VCaP (cell line): ENCODE data around the gene EIF4A3.

ENCODE experiments used
- H3K27ac ChIP-seq: fragments of 450-650 bp; 2 replicates; pipeline ENCODE4 v1.5.1; 2017
- TF ChIP-seq, protein P1 (sequence below): fragments of 450-650 bp; conservative IDR thresholded peaks from 2 replicates; pipeline ENCODE4 v1.5.1; 2017; ENCODE audit warnings: mild to moderate bottlenecking, moderate library complexity

Gene EIF4A3

DNA sequence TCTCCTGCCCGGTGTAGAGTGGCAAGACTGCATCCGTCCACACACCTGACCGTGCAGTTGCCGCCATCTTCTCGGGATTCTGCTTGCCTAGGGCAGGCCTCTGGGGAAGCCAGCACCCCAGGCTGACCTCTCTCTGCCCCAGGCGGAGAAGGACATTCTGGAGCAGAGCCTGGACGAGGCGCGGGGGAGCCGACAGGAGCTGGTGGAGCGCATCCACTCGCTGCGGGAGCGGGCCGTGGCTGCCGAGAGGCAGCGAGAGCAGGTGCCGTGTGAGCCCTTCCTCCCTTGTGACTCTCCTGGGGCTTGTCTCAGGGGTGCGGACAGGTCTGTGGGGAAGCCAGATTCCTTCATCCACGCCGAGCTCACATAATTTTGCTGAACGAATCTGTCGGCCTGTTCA lies 42.7 kb upstream of the EIF4A3 start:
- TF ChIP-seq, protein P1, sequence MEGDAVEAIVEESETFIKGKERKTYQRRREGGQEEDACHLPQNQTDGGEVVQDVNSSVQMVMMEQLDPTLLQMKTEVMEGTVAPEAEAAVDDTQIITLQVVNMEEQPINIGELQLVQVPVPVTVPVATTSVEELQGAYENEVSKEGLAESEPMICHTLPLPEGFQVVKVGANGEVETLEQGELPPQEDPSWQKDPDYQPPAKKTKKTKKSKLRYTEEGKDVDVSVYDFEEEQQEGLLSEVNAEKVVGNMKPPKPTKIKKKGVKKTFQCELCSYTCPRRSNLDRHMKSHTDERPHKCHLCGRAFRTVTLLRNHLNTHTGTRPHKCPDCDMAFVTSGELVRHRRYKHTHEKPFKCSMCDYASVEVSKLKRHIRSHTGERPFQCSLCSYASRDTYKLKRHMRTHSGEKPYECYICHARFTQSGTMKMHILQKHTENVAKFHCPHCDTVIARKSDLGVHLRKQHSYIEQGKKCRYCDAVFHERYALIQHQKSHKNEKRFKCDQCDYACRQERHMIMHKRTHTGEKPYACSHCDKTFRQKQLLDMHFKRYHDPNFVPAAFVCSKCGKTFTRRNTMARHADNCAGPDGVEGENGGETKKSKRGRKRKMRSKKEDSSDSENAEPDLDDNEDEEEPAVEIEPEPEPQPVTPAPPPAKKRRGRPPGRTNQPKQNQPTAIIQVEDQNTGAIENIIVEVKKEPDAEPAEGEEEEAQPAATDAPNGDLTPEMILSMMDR: no peak

DNA sequence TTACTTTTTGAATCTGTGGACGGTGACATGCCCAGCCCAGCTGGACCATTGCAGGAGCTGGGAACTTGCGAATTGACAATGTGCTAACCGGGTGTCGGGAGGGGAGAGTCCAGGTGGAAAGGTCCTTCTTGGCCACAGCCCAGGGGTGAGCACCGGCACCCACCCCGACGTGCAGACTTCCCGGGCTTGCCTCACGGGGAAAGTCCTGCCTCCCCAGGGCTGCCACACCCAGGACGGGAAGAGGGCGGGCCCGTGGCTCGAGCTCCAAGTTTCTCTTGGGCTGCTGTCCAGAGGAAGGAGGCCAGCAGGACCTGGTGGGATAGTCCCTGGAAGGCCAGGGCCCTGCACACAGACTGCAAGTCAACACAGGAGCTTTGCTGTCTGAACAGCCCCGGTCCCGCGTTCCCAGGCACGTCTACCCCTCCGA lies 40.6 kb upstream of the EIF4A3 start:
- TF ChIP-seq, protein P1: no peak
- H3K27ac ChIP-seq: no peak overlapping the region; the same call in 1 of the 2 replicates

More for the DNA sequence above, 42.7 kb upstream of the EIF4A3 start:
- H3K27ac ChIP-seq: no peak overlapping the region

DNA sequence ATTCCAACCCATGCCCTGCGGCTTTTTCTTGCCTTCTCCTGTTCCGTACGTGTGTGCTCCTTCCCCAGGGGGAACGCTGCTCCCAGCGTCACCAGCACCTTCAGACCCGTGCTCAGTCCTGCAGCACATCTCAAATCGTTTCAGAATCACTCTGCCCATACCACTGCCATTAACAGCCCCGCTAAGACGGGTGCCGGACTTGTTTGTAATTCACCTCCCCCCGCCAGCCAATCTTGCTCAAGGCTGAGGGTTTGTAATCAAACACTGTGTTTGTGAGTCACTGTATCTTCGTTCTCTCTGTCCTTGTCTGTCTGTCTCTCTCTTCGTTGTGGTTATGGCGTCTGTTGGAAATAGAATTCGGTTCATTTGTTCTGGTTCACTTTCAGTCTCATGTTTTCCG lies 40.2 kb upstream of the EIF4A3 start:
- H3K27ac ChIP-seq: no peak overlapping the region; the same call in 1 of the 2 replicates
- TF ChIP-seq, protein P1: no peak

DNA sequence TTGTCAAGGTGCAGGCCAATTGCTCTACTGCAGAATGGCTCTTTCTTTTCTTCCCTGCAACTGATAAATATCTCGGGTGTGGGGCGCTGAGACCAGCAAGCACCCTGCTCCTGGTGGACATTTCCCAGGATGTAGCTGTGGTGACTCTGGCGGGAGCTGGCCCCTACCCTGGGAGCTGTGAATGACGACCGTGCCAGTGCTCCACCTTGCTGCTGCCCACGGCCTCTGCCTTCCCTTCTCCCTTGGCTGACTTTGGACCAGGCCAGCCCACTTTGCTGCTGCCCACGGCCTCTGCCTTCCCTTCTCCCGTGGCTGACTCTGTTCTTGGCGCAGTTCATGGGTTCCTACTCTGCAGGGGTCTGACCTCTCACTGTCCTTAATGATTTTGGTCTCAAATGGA lies 39.0 kb upstream of the EIF4A3 start:
- no peak overlapping the region for H3K27ac ChIP-seq
- TF ChIP-seq, protein P1: no peak

DNA sequence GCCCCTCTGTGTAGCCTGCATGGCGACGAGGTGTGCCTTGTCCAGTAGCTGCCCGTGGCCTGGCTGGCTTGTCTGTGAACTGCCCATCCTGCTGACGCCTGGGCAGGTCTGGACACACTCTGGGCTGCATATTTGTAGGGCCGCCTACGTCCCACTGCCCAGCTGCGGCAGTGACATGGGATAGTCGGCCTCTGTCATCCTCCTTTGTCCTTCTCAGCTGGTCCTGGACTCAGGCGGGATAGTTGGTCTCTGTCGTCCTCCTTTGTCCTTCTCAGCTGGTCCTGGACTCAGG lies 37.4 kb upstream of the EIF4A3 start:
- TF ChIP-seq, protein P1: no peak
- no peak overlapping the region for H3K27ac ChIP-seq

DNA sequence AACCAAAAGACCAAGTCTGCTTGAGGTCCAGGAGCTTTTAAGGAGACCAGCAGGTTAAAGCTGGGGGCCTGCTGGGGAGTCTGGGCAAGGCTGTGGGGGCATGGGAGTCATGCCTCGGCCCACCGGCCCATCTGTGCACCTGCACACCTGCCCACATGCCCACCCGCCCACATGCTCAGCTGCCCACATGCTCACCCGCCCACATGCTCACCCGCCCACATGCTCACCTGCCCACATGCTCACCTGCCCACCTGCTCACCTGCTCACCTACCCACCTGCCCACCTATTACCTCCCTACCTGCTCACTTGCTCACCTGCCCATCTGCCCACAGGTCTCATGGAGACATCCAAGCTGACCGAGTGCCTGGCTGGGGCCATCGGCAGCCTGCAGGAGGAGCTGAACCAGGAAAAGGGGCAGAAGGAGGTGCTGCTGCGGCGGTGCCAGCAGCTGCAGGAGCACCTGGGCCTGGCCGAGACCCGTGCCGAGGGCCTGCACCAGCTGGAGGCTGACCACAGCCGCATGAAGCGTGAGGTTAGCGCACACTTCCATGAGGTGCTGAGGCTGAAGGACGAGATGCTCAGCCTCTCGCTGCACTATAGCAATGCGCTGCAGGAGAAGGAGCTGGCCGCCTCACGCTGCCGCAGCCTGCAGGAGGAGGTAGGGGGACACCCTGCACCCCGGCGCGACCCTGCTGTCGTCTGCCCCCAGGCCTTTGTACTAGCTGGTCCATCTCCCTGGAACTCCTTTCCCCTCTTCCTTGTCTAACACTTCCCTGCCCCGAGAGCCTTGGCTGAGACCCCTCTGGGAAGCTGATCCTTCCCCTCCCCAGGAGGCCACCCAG lies 36.9 kb upstream of the EIF4A3 start:
- no peak overlapping the region for H3K27ac ChIP-seq
- TF ChIP-seq, protein P1: no peak

DNA sequence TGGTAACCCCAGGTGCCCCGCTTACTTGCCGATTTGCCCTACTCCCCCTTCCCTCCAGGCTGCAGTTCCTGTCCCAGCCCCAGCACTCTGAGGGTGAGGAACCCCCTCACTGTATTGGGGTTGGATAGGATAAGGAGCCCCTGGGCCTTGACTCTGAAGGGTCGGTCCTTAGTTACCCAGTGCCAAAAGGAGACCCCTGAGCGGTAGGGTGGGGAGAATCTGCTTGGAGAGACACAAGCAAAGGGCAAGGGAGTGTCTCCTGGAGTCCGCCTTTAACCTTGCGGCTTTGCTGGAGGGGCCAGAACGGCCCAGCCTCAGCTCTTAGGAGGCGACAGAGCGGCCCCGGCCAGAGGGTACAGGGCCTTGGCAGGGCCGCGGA lies 35.9 kb upstream of the EIF4A3 start:
- no peak overlapping the region for H3K27ac ChIP-seq
- TF ChIP-seq, protein P1: no peak
